ENCODE results near the gene TMEM214. TPM values are rescaled to one million over a fixed set of nuclear protein-coding genes. Genes with fewer than 3 reads are reported as not detected.

The TMEM214 gene
- total RNA-seq, 2 donors from 2014 or later, result 76.6 to 121 TPM

DNA sequence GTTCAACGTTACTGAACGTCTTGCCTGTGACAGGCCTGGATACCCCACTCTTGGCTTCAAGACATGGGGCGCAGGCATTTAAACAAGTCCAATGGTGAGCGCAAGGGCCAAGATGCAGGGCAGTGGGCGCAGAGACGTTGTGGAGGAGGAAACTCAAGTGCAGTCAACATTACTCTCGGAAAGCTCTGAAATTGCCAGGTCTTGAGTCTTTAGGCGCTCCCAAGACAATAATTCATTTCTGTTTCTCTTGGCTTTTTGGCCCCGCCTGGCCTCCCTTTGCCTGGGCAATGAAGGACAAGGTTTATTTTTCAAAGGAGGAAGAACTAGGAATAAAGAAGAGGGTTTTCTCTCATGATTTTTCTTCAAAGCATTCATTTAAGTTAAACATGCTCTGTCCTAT, 13.3 kb upstream of the TMEM214 start:
- Histone ChIP-seq H3K27me3 (no peaks in the 10 kb centered on the region), H3K4me3 (no peak overlapping the region), H3K27ac (peak overlapping the region; percentile 69), H3K4me1 (peaks cover 12% of the 10 kb centered on the region), H3K36me3 (no peaks in the 10 kb centered on the region), H3K9me3 (no peaks in the 10 kb centered on the region), H3K9ac (ENCODE audit: low read depth in 2 of 2, low read length in 2 of 2) (no peak overlapping the region)
- intact Hi-C loops (cut with DNase I), result loop anchor here (10.0 kb wide), 1 partner anchor 175 kb away; the partner anchor contains the start of gene DPYSL5
- TF ChIP-seq, protein P1, sequence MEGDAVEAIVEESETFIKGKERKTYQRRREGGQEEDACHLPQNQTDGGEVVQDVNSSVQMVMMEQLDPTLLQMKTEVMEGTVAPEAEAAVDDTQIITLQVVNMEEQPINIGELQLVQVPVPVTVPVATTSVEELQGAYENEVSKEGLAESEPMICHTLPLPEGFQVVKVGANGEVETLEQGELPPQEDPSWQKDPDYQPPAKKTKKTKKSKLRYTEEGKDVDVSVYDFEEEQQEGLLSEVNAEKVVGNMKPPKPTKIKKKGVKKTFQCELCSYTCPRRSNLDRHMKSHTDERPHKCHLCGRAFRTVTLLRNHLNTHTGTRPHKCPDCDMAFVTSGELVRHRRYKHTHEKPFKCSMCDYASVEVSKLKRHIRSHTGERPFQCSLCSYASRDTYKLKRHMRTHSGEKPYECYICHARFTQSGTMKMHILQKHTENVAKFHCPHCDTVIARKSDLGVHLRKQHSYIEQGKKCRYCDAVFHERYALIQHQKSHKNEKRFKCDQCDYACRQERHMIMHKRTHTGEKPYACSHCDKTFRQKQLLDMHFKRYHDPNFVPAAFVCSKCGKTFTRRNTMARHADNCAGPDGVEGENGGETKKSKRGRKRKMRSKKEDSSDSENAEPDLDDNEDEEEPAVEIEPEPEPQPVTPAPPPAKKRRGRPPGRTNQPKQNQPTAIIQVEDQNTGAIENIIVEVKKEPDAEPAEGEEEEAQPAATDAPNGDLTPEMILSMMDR (IDR thresholded peaks at IDR 0.05), result no peak
- DNase-seq, result no peak

DNA sequence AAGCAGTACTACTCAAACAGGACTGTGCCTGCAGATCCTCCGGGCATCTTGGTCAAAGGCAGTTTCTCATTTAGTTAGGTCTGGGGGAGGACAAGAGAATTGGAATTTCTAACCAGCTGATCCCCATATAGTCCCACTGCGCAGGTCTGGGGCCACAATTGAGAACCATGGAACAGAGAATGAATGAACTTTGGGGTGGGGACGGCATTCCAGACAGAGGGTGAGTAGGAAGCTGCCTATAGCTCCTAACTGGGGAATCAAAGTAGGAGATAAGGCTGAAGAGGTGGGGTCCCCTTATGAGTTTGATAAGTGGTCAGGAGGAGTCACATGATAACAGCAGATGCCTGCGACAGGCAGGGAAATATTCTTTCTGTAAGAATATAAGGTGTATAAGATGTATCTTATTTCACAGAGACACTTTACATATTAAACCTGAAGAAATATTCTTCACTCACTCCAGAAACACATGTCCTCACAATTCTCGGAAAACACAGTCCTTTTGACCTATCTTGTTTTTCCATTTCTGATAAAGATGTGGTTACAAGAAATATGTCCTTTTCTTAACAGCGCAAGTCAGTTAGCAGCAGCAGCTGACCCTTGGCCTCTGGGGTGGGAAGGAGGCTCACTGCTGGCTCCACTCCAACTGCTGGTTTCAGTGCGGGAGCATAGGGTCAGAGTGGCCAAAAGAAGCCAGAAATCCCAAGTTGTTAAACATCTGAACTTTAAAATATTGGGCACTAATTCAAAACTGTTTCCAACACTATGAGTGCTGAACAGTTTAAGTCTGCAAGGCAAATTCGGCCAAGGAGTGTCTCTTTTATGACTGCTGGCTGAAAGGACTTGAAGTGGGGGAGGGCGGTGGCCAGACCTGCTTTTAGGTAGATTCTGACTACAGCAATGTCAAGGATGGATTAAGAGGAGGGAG, 12.6 kb upstream of the TMEM214 start:
- H3K27ac ChIP-seq, result peak overlapping the region; percentile 69
- intact Hi-C loops (cut with DNase I), result loop anchor here (10.0 kb wide), 1 partner anchor 175 kb away; the partner anchor contains the start of gene DPYSL5
- TF ChIP-seq, protein P1 (IDR thresholded peaks at IDR 0.05), result no peak
- peak; percentile 81 for DNase-seq
- H3K4me1 ChIP-seq, result peaks cover 12% of the 10 kb centered on the region
- H3K4me3 ChIP-seq, result no peak overlapping the region
- H3K9ac ChIP-seq (ENCODE audit: low read depth in 2 of 2, low read length in 2 of 2), result peak overlapping the region in 1 of 2 donors; percentile 60
- H3K9me3 ChIP-seq, result no peaks in the 10 kb centered on the region
- no peaks in the 10 kb centered on the region for H3K27me3 ChIP-seq
- H3K36me3 ChIP-seq, result no peaks in the 10 kb centered on the region

DNA sequence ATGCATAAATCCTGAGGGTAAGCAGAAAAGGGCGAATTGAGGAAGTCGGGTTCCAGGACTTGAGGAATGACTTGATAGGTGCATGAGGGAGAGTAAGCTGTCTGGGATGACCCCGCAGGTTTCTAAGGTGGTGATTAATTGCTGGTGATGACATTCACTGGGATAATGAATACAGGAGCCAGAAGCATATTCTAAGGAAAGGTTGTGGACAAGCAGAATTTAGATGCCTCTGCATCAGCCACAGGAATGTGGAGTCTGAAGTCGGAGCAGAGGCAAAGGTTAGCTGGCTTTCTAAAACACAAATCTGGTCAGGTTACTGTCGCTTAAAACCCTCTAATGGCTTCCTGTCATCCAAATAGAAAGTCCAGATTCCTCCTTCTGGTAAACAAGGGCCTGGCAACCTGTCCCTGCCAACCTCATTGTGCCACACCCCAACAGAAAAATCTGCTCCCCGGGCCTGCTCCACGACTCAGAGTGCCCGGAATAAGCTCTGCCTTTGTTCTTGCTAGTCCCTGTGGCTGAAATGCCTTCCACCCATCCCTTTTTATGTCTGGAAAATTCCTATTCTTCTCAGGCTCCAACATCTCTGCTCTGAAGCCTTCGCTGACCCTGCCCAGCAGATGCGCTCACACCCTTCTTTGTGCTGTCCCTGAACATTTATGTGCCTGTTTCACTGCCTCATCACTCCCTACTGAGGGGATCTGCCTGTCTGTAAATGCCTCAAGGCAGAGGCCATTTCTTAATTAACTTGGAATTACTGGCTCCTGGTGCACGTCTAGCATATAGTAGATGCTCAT, 11.3 kb upstream of the TMEM214 start:
- Histone ChIP-seq H3K36me3 (no peaks in the 10 kb centered on the region), H3K4me3 (no peak overlapping the region), H3K4me1 (peaks cover 12% of the 10 kb centered on the region), H3K9ac (ENCODE audit: low read depth in 2 of 2, low read length in 2 of 2) (peak overlapping the region in 1 of 2 donors; percentile 55), H3K9me3 (no peaks in the 10 kb centered on the region), H3K27me3 (no peaks in the 10 kb centered on the region), H3K27ac (peak overlapping the region; percentile 69)
- TF ChIP-seq, protein P1 (IDR thresholded peaks at IDR 0.05), result no peak
- peak; percentile 77 for DNase-seq
- intact Hi-C loops (cut with DNase I), result no loop called here

DNA sequence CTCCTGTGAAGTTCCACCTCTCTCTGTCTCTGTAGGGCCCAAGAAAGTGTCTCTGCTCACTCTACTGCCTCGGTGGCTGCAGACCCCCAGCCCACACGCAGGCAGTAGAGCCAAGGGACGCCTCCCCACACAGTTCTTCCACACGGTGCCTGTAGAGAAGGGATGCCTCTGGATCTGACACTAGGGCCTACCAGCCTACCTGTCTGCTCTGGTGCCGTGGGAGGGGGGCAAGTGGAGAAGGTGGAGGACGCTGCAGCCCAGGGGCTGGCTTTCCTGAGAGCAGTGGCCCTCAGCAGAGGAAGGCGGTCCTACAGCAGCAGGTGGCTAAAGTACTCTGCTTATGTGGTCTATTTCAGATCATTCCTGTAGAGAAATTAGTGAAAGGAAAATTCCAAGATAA, 9.0 kb upstream of the TMEM214 start:
- intact Hi-C loops (cut with DNase I), result no loop called here

DNA sequence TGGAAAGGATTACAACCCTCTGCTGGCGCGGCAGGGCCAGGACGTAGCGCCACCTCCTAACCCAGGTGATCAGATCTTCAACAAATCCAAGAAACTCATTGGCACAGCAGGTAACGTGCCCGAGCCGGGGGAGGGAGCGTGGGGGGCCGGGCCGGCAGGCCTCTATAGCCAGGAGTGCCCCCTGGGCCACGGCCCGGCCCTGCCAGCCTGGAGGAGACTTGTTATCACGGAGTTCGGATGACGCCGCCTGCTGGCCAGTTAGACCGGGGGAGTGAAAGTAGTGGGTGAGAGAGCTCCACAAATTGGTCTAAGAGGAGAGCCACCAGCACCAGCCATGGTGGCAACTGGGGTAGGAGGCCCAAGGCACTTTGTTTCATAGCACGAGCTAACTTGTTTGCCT, 8.6 kb upstream of the TMEM214 start:
- Histone ChIP-seq H3K9me3 (no peaks in the 10 kb centered on the region), H3K27ac (no peak overlapping the region), H3K27me3 (no peaks in the 10 kb centered on the region), H3K4me3 (no peak overlapping the region), H3K36me3 (no peaks in the 10 kb centered on the region), H3K9ac (ENCODE audit: low read depth in 2 of 2, low read length in 2 of 2) (no peak overlapping the region), H3K4me1 (peaks cover 12% of the 10 kb centered on the region)
- TF ChIP-seq, protein P1 (IDR thresholded peaks at IDR 0.05), result no peak
- intact Hi-C loops (cut with DNase I), result no loop called here
- DNase-seq, result no peak

More for the DNA sequence above, 9.0 kb upstream of the TMEM214 start:
- TF ChIP-seq, protein P1 (IDR thresholded peaks at IDR 0.05), result no peak
- Histone ChIP-seq H3K27me3 (no peaks in the 10 kb centered on the region), H3K36me3 (no peaks in the 10 kb centered on the region), H3K9me3 (no peaks in the 10 kb centered on the region), H3K9ac (ENCODE audit: low read depth in 2 of 2, low read length in 2 of 2) (no peak overlapping the region), H3K4me1 (peaks cover 12% of the 10 kb centered on the region), H3K4me3 (no peak overlapping the region), H3K27ac (no peak overlapping the region)
- DNase-seq, result no peak
